GM21619 (cell line): ENCODE results near the gene ZRSR2.
"Not testable (repeated sequence)": the region's sequence is repeated elsewhere in the genome, so short reads cannot be mapped to it uniquely, and the experiment has no call there.

Experiments used
- ATAC-seq: cut with Tn5 transposase; IDR thresholded peaks from one replicate; pipeline ENCODE4 v1.9.1; 2021; ENCODE audit not compliant: unreplicated experiment

ZRSR2 gene

GRCh38 chrX:15789979-15790768 is at the start of gene ZRSR2:
Gene ZRSR2, plus strand, starts transcription at chrX:15790484. Its CDS starts 12 bp downstream, at chrX:15790496.
- peak; percentile 89 for ATAC-seq

- no peak for ATAC-seq
Measured at GRCh38 chrX:15744181-15744867, 46.0 kb upstream of the ZRSR2 start.

- ATAC-seq, result no peak
Measured at GRCh38 chrX:15745179-15745578, 45.1 kb upstream of the ZRSR2 start.

DNA sequence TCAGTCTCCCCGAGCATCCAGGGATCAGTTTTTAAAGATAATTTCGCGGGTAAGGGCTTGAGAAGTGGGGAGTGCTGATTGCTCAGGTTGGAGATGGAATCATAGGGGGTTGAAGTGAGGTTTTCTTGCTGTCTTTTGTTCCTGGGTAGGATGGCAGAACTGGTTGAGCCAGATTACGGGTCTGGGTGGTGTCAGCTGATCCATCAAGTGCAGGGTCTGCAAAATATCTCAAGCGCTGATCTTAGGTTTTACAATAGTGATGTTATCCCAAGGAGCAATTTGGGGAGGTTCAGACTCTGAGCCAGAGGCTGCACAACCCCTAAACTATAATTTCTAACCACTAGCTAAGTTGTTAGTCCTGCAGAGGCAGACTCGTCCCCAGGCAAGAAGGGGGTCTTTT is 43.6 kb upstream of the ZRSR2 start:
- ATAC-seq, result not testable (repeated sequence)

DNA sequence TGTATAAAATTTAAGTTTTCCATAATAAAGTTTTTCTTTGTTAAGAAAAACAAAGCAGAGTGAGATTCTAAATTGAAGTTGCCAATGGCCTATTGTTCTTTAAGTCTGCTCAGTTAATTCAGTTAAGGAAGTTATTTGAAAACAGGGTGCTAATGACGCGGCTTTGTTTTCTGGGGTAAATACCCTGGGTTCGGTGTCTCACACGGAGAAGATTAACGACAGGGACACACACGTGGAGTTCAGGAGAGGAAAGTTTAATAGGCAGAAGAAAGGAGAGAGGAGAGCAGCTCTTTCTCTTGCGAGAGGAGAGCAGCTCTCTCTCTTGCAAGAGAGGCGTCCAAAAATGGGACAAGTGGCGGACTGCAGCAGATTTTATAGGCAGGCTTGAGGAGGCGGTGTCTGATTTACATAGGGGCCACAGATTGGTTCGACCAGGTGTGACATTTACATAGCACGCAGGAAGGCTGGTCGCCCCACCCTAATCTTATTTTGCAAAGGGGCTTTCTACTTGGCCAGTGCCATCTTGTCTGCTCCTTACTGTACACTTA is 42.6 kb upstream of the ZRSR2 start:
- no peak for ATAC-seq

- ATAC-seq, result no peak
Measured at GRCh38 chrX:15748841-15749240, 41.4 kb upstream of the ZRSR2 start.

DNA sequence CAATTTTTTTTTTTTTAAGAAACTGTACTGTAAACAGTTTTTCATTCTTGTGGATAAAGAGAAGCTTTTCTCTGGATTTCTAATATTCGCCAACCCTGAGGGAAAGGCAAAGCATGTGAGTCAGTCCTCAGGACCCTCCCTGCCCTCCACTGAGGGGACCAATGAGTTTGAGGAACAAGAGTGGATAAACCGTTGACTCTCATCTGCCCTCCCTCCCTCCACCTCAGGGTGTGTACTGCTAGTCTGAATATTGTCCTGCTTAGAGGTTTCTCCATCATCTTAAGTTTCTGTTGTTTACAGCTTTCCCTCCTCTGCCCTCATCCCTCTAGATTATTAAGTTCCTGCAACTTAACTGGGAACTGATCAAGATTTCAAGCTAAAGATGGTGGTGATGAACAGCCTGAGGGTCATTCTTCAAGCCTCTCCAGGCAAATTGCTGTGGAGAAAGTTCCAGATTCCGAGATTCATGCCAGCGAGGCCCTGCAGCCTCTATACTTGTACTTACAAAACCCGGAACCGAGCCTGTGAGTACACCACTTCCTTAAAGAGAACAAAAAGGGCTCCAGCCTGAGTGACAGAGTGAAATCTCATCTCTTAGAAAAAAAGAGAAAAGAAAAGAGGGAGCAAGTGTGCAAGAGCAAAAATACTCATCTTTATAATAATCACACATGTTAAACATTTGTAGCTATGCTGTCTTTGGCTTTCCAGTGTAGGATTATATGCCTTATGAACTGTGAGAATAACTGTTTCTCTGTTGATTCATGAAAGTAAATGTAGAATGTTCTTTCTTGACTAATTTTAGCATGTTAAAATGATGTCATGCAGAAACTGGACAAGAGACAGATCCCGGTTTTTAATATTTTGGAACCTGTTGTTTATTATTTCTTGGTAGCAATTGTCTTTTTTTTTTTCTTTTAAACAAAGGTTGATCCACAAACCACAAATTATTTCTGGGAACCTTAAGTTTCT is 40.4 kb upstream of the ZRSR2 start:
- peak; percentile 97 for ATAC-seq

DNA sequence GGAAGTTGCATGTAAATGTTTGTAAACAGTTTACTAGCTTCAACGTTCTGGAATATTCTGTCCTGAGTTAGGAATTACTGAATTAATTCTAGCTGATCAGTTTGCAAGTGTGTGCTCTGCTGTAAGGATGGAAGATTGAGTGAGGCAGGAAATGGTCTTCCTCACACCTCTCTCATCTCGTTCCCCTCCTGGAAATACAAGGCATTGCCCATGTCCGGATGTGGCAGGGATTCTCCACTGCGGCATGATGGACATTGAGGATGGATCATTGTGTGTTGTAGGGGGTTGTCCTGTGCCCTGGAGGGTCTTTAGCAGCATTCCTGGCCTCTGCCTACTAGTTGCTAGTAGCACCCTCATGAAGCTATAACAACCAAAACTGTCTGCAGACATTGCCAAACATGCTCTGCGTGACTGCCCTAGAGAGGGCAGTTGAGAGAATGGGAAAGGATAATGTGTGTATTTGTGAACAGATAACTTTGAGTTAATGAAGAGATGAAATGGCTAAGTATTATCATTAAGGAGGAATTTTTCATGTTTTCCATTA is 39.6 kb upstream of the ZRSR2 start:
- no peak for ATAC-seq

DNA sequence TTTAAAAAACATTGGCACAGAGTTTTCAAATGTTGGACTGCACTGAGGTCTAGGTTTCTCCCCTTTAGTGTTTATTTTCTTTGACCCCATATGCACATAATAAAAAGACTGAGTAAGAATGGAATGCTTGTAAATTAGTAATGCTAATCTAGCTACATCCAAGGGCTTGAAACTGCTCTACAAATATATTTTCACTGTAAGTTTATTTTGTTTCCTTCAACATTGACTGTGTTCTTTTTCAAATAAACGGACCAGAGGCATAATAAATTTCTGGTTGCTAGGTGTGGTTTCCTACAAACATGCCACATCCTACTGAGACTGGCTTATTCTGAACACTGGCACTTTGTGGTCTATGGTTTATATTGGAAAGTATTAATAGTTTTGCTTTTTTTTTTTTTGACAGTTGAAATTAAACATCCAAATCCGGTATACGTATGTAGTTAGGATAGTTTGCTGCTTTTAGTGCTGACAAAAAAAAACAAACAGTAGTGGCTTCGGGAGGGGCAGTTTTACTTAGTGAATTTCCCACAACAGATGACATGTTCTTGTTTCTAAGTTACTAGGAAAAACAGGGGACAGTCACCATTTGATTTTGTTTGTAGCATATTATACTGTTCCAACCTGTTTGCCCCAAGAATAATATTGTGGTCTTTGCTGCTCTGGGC is 39.0 kb upstream of the ZRSR2 start:
- no peak for ATAC-seq

DNA sequence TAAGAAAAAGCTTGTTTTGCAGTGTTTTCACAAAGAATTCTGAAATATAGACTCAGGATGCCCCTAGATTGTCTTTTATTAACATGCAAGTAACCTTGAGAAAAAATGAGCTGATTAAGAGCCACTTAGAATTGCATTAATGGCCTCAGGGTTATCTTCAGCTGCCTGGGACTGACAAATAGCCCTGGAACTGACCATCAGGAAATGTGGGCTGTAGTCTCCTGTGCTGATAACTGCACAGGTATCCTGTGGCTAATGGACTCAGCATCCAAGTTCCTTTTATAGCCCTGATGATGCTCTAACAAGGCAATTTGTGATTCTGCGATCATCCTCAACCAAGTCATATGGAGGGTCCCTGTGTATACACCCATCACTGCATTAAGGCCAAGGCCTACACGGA is 35.2 kb upstream of the ZRSR2 start:
- no peak for ATAC-seq

DNA sequence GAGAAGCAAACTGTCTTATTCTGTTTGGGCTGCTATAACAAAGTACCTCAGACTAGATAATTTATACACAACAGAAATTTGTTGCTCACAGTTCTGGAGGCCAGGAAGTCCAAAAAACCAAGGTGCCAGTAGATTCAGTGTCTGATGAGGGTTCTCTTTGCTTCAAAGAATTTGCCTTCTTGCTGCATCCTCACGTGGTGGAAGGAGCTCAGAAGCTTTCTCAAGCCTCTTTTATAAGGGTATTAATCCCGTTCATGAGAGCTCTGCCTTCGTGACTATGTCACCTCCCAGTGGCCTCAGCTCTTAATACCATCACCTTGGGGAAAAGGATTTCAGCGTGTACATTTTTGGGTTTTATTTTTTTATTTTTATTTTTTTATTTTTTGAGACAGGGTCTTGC is 32.1 kb upstream of the ZRSR2 start:
- ATAC-seq, result no peak

- not testable (repeated sequence) for ATAC-seq
Measured at GRCh38 chrX:15759886-15760285, 30.4 kb upstream of the ZRSR2 start.

DNA sequence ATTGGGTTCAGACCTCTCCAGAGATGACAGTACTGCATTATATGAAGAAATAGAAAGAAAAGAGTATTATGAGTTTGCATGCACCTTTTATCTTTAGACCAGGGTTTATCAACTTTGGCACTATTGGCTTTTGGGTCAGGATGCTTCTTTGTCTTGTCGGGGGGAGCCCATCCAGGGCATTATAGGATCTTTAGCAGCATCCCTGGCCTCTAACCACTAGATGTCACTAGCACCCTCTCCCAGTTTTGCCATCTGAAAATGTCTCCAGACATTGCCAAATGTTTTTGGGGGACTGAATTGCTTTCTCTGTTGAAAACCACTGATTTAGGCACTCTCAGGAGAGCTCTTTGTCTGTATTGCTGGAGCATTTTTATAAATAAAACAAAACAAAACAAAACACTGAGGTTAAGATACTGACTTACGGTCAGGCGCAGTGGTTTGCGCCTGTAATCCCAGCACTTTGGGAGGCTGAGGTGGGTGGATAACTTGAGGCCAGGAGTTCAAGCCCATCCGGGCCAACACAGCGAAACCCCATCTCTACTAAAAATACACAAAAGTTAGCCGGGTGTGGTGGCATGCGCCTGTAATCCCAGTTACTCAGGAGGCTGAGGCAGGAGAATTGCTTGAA is 28.6 kb upstream of the ZRSR2 start:
- no peak for ATAC-seq

DNA sequence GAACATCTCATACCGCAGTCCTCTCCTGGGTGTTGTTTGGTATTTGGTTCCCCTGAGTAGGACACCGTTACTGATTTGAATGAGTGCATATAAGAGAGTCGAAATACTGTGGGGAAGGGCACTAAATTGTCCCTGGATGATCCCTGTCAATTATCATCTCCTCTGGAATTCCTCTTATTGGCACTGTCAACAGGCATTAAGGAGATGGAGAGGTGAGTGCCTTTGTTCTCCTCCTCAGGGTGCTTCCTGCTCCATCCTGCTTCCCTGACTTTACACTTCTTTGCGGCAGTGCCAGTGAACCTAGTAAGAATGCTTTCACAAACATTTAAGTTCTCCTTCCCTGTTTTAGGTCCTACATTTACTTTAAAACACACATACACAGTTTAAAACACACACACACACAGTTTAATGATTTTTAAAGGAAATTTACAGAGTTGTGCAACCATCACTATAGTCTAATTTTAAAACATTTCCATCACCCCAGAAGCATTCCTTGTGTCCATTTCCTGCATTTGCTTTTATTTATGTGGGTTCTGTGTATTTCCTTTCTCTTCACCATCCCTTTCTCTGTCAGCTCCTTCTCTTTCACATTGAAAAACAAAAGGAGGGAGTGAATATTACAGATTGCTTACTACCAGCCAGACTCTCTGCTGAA is 20.9 kb upstream of the ZRSR2 start:
- no peak for ATAC-seq

GRCh38 chrX:15781961-15782699 is 8.2 kb upstream of the ZRSR2 start:
- ATAC-seq, result peak; percentile 91

DNA sequence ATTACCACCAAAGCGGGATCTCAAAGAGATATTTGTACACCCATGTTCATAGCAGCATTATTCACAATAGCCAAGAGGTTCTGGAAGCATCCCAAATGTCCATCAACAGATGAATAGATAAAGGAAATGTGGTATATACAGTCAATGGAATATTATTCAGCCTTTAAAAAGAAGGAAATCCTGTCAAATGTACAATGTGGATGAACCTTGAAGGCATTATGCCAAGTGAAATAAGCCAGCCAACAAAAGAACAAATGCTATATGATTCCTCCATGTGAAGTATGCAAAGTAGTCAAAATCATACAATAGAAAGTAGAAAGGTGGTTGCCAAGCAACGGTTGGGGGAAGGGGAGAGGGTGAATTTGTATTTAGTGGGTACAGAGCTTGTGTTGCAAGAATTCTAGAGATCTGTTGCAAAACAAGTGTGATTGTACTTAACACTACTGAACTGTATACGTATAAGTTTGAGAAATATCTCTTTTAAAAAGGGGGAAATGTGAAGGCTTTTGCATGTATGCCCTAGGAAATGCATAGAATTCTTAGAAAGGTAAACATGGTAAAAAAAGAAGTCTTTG is 5.0 kb upstream of the ZRSR2 start:
- no peak for ATAC-seq

GRCh38 chrX:15786915-15787314 is 3.4 kb upstream of the ZRSR2 start:
- no peak for ATAC-seq

- no peak for ATAC-seq
Measured at GRCh38 chrX:15790769-15791290, 546 bp downstream of the ZRSR2 start.
